ENCODE measurements around the gene RPS27A.
"Not testable (repeated sequence)": the region's sequence is repeated elsewhere in the genome, so short reads cannot be mapped to it uniquely, and the experiment has no call there.

The RPS27A gene

GRCh38 chr2:55236992-55237543, 4.6 kb downstream of the RPS27A start:
- in situ Hi-C loops (cut with MboI; ENCODE audit: low sequenced_read_pairs) = no loop called here

GRCh38 chr2:55239656-55240222, 7.3 kb downstream of the RPS27A start:
- in situ Hi-C loops (cut with MboI; ENCODE audit: low sequenced_read_pairs) = no loop called here

DNA sequence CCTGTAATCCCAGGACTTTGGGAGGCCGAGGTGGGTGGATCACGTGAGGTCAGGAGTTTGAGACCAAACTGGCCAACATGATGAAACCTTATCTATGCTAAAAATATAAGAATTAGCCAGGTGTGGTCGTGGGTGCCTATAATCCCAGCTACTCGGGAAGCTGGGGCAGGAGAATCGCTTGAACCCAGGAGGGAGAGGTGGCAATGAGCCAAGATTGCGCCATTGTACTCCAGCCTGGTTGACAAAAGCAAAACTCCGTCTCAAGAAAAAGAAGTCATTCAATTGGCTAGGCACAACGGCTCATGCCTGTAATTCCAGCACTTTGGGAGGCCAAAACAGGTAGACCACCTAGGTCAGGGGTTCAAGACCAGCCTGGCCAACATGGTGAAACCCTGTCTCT, 9.1 kb downstream of the RPS27A start:
- in situ Hi-C loops (cut with MboI; ENCODE audit: low sequenced_read_pairs) = not testable (repeated sequence)

DNA sequence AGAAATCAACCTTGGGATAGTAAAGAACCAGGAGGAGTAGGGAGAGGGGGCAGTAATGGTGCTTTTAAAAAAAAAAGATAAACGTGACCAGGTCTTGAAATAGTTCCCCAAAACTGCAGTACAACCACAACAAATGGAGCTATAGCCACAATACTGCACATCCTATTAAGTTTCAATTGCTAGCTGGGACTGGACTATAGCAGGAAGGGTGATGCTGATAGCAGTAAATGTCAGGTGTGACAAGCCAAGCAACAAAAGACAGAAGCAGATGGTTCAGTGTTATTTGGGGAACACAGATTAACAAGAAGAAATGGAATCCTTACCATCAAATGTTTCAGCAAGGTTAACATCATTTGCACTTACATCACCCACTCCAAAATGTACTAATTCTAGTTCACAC, 10.1 kb downstream of the RPS27A start:
- in situ Hi-C loops (cut with MboI; ENCODE audit: low sequenced_read_pairs) = no loop called here

DNA sequence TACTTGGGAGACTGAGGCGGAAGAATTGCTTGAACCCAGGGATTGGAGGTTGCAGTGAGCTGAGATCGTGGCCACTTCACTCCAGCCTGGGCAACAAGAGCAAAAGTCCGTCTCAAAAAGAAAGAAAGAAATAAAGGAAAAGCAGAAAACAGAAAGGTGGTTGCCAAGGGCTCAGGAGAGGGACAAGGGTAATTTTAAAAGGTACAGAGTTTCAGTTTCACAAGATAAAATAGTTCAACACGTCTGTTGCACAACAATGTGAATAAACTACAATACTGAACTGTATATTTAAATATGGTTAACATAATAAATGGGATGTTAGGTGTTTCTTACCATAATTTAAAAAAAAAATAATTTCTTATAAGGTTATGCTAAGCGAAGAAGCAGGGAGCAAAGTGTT, 12.9 kb downstream of the RPS27A start:
- in situ Hi-C loops (cut with MboI; ENCODE audit: low sequenced_read_pairs) = no loop called here

- in situ Hi-C loops (cut with MboI; ENCODE audit: low sequenced_read_pairs) = no loop called here
These were observed 14.5 kb downstream of the RPS27A start for GRCh38 chr2:55247025-55247424.

DNA sequence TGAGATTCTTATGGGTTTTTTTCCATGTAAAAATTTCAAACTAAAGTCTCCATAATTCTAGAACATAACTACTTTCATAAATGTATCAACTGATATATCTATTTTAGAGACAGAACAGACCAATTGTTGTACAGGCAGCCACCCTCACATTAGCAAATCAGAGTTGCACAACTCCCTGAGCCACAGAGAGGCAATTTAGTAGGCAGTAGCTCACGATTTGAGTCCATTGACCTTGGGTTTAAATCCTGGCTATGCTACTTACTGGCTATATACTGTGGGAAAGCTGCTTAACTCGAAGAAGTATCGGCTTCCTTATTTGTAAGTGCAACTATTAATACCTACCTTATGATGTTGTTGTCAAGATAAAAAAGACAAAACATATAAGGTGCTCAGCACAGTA, 20.3 kb downstream of the RPS27A start:
- in situ Hi-C loops (cut with MboI; ENCODE audit: low sequenced_read_pairs) = no loop called here

GRCh38 chr2:55259586-55259985, 27.1 kb downstream of the RPS27A start:
- in situ Hi-C loops (cut with MboI; ENCODE audit: low sequenced_read_pairs) = not testable (repeated sequence)

DNA sequence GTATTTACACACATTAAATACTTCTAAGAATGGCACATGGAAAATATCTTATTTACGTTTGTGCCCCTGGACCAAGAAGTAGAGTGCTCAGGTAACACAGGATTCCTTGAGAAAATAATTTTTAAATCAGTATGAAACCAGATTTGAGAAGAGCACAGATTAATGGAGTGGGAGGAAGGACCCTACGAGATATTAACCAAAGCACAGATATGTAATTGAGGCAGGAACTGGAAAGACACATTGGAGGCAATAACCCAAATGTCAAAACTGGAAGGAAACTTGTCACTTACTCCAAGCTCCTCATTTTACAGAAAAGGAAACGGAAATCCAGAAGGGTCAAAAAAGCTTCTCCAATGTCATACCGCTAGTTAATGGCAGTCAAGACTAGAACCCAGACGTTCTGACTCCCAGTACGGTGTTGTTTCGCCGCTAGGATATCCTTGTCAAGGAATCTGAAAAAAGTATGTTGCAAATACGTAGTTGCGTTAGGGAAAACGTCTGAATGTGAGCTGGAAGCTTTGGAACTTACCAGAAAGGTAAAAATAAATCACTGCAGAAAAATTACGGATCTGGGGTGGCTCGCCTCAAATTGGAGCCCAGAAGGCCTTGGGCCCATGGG, 35.9 kb downstream of the RPS27A start:
- in situ Hi-C loops (cut with MboI; ENCODE audit: low sequenced_read_pairs) = no loop called here

- in situ Hi-C loops (cut with MboI; ENCODE audit: low sequenced_read_pairs) = no loop called here
These were observed 36.6 kb downstream of the RPS27A start, which contains the start of gene MTIF2 for GRCh38 chr2:55268907-55269644. Gene MTIF2 (minus strand): TSS chr2:55269231. CDS start chr2:55263858, 5,373 bp downstream.

DNA sequence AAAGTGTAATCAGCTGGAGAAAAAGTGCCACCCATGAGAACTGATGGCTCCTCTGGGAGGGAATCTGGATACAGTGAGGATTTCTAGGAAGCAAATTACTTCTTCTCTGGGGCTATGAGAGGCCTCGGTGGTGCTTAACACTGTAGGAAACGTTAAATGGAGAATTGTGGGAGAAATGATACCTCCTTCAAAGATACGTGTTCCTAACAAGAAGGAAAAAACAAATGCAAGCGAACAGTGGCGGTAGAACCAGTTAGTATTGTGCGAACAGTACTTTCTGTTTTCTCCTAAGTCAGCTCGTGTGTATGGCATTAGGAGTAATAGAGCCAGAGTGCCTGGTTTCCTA, 37.1 kb downstream of the RPS27A start:
- in situ Hi-C loops (cut with MboI; ENCODE audit: low sequenced_read_pairs) = no loop called here

GRCh38 chr2:55274346-55274745, 41.9 kb downstream of the RPS27A start:
- in situ Hi-C loops (cut with MboI; ENCODE audit: low sequenced_read_pairs) = not testable (repeated sequence)

- in situ Hi-C loops (cut with MboI; ENCODE audit: low sequenced_read_pairs) = no loop called here
These were observed 44.8 kb downstream of the RPS27A start for GRCh38 chr2:55277310-55277709.

GRCh38 chr2:55279214-55279835, 46.8 kb downstream of the RPS27A start:
- in situ Hi-C loops (cut with MboI; ENCODE audit: low sequenced_read_pairs) = not testable (repeated sequence)

GRCh38 chr2:55279859-55280424, 47.5 kb downstream of the RPS27A start:
- in situ Hi-C loops (cut with MboI; ENCODE audit: low sequenced_read_pairs) = not testable (repeated sequence)

- in situ Hi-C loops (cut with MboI; ENCODE audit: low sequenced_read_pairs) = not testable (repeated sequence)
These were observed 48.5 kb downstream of the RPS27A start for GRCh38 chr2:55280851-55281546.

GRCh38 chr2:55282110-55282917, 49.8 kb downstream of the RPS27A start:
- in situ Hi-C loops (cut with MboI; ENCODE audit: low sequenced_read_pairs) = no loop called here

DNA sequence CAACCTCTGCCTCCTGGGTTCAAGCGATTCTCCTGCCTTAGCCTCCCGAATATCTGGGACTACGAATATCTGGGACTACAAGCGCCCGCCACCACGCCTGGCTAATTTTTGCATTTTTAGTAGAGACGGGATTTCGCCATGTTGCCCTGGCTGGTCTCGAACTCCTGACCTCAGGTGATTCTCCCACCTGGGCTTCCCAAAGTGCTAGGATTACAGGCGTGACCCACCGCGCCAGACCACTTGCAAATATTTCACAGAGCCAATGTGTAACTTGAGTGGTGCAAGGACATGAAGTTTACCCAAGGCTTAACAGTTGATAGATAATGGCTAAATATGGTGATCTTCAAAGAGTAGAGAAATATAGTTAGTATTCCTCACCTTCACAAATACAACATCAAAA, 50.6 kb downstream of the RPS27A start:
- in situ Hi-C loops (cut with MboI; ENCODE audit: low sequenced_read_pairs) = no loop called here

Data from HL-60/S4 treated with phorbol 12-myristate 13-acetate at 8.2 ng/mL for 4 days and 3 days (cell line).